GM10248 (cell line): ENCODE measurements around the gene L1CAM.

ENCODE experiments used
- CTCF ChIA-PET: fragments of 300-600 bp; sonication (Branson Sonifier 250); formaldehyde crosslinking; extraction: SDS; loops from one replicate; lab custom pipeline; 2021; ENCODE audit warnings: antibody characterized with exemption; lab: Yijun Ruan, JAX
- POLR2A ChIA-PET: fragments of 350-650 bp; sonication (Branson Sonifier 250); formaldehyde crosslinking; extraction: SDS; loops from one replicate; lab custom pipeline; 2020; ENCODE audit warnings: antibody characterized with exemption; lab: Yijun Ruan, JAX
- DNase-seq: peaks from one replicate; pipeline ENCODE4 v3.0.0; 2012; ENCODE audit errors: extremely low spot score
- CTCF ChIP-seq: IDR thresholded peaks from 2 replicates; pipeline ENCODE4 v1.5.1; 2012; ENCODE audit warnings: mild to moderate bottlenecking, low read depth; ENCODE audit errors: extremely low read depth, missing control alignments, control extremely low read depth

Gene L1CAM

GRCh38 chrX:153864561-153865320, 21.2 kb downstream of the L1CAM start:
- TF ChIP-seq CTCF = no peak
- DNase-seq = peak; percentile 13
- ChIA-PET POLR2A (no interaction called here), CTCF (no interaction called here)

- POLR2A ChIA-PET = no interaction called here
- CTCF ChIA-PET = no interaction called here
- no peak for DNase-seq
- TF ChIP-seq CTCF = no peak
These were observed 21.9 kb downstream of the L1CAM start for GRCh38 chrX:153864101-153864500.

- CTCF ChIA-PET = no interaction called here
- TF ChIP-seq CTCF = no peak
- POLR2A ChIA-PET = no interaction called here
- no peak for DNase-seq
These were observed 22.6 kb downstream of the L1CAM start for GRCh38 chrX:153863251-153863991.

- ChIA-PET POLR2A (no interaction called here), CTCF (no interaction called here)
- no peak for TF ChIP-seq CTCF
- DNase-seq = peak; percentile 13
These were observed 23.4 kb downstream of the L1CAM start for GRCh38 chrX:153862369-153863250.

GRCh38 chrX:153861733-153862310, 24.2 kb downstream of the L1CAM start:
- no peak for DNase-seq
- CTCF ChIA-PET = no interaction called here
- POLR2A ChIA-PET = no interaction called here
- no peak for TF ChIP-seq CTCF

GRCh38 chrX:153861151-153861550, 24.8 kb downstream of the L1CAM start:
- POLR2A ChIA-PET = no interaction called here
- DNase-seq = no peak
- CTCF ChIA-PET = no interaction called here
- no peak for TF ChIP-seq CTCF
